GM19372 (cell line): ENCODE measurements around the gene LIPH.
"Not testable (repeated sequence)": the region's sequence is repeated elsewhere in the genome, so short reads cannot be mapped to it uniquely, and the experiment has no call there.

Experiments
- ATAC-seq: cut with Tn5 transposase; IDR thresholded peaks from one replicate; pipeline ENCODE4 v1.9.1; 2021; ENCODE audit warnings: mild to moderate bottlenecking, low read depth, moderate library complexity; ENCODE audit not compliant: unreplicated experiment

Gene LIPH

GRCh38 chr3:185498503-185499396, 53.6 kb downstream of the LIPH start, which contains the start of gene TMEM41A:
Gene TMEM41A, minus strand, starts transcription at chr3:185499035. Its CDS starts 74 bp downstream, at chr3:185498961.
- peak; percentile 92 for ATAC-seq

- no peak for ATAC-seq
Observed at GRCh38 chr3:185490241-185490640, 62.1 kb downstream of the LIPH start.

- ATAC-seq: no peak
Observed at GRCh38 chr3:185489462-185489861, 62.9 kb downstream of the LIPH start.

GRCh38 chr3:185488465-185488864, 63.9 kb downstream of the LIPH start:
- ATAC-seq: no peak

- no peak for ATAC-seq
Observed at GRCh38 chr3:185486394-185486793, 66.0 kb downstream of the LIPH start.

GRCh38 chr3:185484296-185484695, 68.1 kb downstream of the LIPH start:
- no peak for ATAC-seq

- no peak for ATAC-seq
Observed at GRCh38 chr3:185479373-185479945, 72.9 kb downstream of the LIPH start.

- no peak for ATAC-seq
Observed at GRCh38 chr3:185477316-185477715, 75.1 kb downstream of the LIPH start.

GRCh38 chr3:185474922-185475321, 77.5 kb downstream of the LIPH start:
- not testable (repeated sequence) for ATAC-seq

- ATAC-seq: no peak
Observed at GRCh38 chr3:185473290-185473815, 79.0 kb downstream of the LIPH start.

- no peak for ATAC-seq
Observed at GRCh38 chr3:185470323-185470722, 82.1 kb downstream of the LIPH start.

GRCh38 chr3:185469542-185469941, 82.8 kb downstream of the LIPH start:
- ATAC-seq: no peak

GRCh38 chr3:185466123-185466522, 86.3 kb downstream of the LIPH start:
- ATAC-seq: not testable (repeated sequence)

GRCh38 chr3:185465471-185465870, 86.9 kb downstream of the LIPH start:
- no peak for ATAC-seq

- no peak for ATAC-seq
Observed at GRCh38 chr3:185460719-185461350, 91.6 kb downstream of the LIPH start.

- no peak for ATAC-seq
Observed at GRCh38 chr3:185460309-185460708, 92.1 kb downstream of the LIPH start.

GRCh38 chr3:185457376-185457775, 95.0 kb downstream of the LIPH start:
- ATAC-seq: no peak
